ENCODE data around the gene GALNT2. TPM values are rescaled to one million over a fixed set of nuclear protein-coding genes. Genes with fewer than 3 reads are reported as not detected.

Gene GALNT2
- polyA plus RNA-seq, 2 of the 4 experiments (the other 2 are of a cell fraction): 66.9 to 114 TPM

DNA sequence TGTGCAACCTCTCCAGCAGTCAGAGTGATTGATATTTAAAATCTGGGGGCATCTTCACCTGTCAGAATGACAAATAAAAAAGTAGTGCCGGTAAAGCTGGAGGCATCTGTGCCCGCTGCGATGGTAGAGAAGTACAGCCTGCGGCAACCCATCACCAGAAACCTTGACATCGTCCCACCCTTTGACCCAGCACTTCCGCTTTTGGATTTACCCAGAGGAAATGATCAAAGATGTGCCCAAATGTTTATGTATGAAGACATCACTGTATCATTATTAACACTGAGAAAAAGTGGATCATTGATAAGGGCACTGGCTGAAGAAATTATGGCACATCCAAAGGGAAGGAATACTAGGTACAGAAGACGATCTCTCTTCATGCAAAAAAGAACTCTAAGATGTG lies 263.1 kb downstream of the GALNT2 start:
- Histone ChIP-seq H3K27ac (no peak overlapping the region), H3K9me3 (no peaks in the 10 kb centered on the region), H3K4me2 (no peak overlapping the region), H3K4me1 (peaks cover 20% of the 10 kb centered on the region), H3K4me3 (no peak overlapping the region)
- no peak for ATAC-seq
- TF ChIP-seq HOXB13 (CRISPR knock-in tag; IDR thresholded peaks at IDR 0.05; ENCODE audit: low read depth): no peak
- TF ChIP-seq SREBF2 (IDR thresholded peaks at IDR 0.05): no peak
- TF ChIP-seq RFX5 (IDR thresholded peaks at IDR 0.05): no peak
- no peak for TF ChIP-seq ZSCAN20 (CRISPR knock-in tag; IDR thresholded peaks at IDR 0.05)
- TF ChIP-seq FOSL2 (IDR thresholded peaks at IDR 0.05): no peak
- no peak for TF ChIP-seq FOSL2 (CRISPR knock-in tag; IDR thresholded peaks at IDR 0.05)
- no peak for TF ChIP-seq TFCP2L1 (CRISPR knock-in tag; IDR thresholded peaks at IDR 0.05)
- no peak for TF ChIP-seq HDAC2 (IDR thresholded peaks at IDR 0.05)
- ChIA-PET POLR2A (no interaction called here), CTCF (interaction anchor here (1.2 kb wide), 1 partner anchor 19 kb away, joined by 4 read pairs; no protein-coding TSS in a partner anchor)
- no peak for FAIRE-seq
- WGBS (ENCODE audit: missing lambda C conversion rate): 71% methylated on average over 7 of the region's 7 CpGs
- no peak for DNase-seq (ENCODE audit: low read depth in 1 of 2, low spot score in 1 of 2)

Data from A549 (cell line).